ENCODE results near the gene MNX1.

Gene MNX1

DNA sequence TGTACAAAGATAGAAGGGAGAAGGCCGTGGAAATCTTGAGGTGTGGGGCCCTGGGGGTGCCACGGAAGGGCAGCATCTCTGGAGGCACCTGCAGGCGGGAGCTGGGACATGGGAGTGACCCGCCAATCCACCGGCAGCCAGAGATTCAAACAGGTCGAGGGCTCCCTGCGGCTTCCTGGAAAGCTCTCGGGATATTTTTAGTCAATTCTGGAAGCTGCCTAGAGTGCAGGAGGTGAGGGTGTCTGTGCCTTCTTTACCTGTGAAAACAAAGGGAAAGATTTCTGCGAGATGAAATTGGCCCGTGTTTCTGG, 16.6 kb downstream of the MNX1 start:
- no peak for TF ChIP-seq CTCF (conservative IDR thresholded peaks at IDR 0.05)
- no peak for TF ChIP-seq ZFX (IDR thresholded peaks at IDR 0.05)
- H3K27ac ChIP-seq: no peak overlapping the region

GRCh38 chr7:156993021-156993924, 17.2 kb downstream of the MNX1 start:
- H3K27ac ChIP-seq: no peak overlapping the region
- TF ChIP-seq ZFX (IDR thresholded peaks at IDR 0.05) (no peak), CTCF (conservative IDR thresholded peaks at IDR 0.05) (no peak)

DNA sequence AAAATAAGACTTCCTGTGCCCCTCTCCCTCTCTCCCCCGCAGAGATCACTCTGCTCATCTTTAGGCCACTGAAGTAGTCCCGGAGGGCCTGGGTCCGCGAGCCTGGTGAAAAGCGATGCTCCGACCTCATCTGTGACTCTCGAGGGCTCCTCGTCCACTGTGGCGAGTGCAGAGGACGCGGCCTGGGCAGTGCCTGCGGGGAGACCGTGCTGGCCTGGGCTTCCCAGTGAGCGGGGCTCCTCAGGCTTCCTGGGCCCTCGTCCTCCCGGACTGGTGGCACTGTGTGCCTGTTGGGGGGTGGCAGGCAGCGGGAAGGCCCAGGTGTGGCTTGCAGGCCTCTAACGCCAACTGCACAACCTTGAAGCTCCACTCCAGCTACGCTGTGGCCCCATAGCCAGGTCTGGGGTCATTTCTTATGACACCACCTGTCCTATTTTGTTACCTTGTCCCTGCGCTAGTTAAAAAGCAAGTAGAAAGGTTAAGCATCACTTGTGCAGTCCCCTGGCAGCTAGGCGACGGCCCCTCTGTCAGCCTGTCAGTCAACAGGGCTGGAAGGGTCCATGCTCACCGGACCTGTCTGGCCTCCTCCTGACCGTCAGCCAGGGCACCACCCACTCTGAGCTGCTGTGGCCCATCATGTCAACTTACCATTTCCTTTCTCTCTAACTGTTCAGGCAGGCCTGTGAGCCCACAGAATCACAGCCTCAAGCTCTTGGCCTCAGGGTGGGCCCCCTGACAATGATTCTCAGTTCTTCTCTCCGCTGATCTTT, 20.5 kb downstream of the MNX1 start:
- H3K27ac ChIP-seq: no peak overlapping the region
- no peak for TF ChIP-seq CTCF (conservative IDR thresholded peaks at IDR 0.05)
- TF ChIP-seq ZFX (IDR thresholded peaks at IDR 0.05): no peak

- no peak overlapping the region for H3K27ac ChIP-seq
- TF ChIP-seq ZFX (IDR thresholded peaks at IDR 0.05) (no peak), CTCF (conservative IDR thresholded peaks at IDR 0.05) (no peak)
These were observed 21.9 kb downstream of the MNX1 start for GRCh38 chr7:156988343-156989185.

GRCh38 chr7:156986378-156986777, 24.1 kb downstream of the MNX1 start:
- TF ChIP-seq ZFX (IDR thresholded peaks at IDR 0.05) (no peak), CTCF (conservative IDR thresholded peaks at IDR 0.05) (no peak)
- H3K27ac ChIP-seq: no peak overlapping the region

DNA sequence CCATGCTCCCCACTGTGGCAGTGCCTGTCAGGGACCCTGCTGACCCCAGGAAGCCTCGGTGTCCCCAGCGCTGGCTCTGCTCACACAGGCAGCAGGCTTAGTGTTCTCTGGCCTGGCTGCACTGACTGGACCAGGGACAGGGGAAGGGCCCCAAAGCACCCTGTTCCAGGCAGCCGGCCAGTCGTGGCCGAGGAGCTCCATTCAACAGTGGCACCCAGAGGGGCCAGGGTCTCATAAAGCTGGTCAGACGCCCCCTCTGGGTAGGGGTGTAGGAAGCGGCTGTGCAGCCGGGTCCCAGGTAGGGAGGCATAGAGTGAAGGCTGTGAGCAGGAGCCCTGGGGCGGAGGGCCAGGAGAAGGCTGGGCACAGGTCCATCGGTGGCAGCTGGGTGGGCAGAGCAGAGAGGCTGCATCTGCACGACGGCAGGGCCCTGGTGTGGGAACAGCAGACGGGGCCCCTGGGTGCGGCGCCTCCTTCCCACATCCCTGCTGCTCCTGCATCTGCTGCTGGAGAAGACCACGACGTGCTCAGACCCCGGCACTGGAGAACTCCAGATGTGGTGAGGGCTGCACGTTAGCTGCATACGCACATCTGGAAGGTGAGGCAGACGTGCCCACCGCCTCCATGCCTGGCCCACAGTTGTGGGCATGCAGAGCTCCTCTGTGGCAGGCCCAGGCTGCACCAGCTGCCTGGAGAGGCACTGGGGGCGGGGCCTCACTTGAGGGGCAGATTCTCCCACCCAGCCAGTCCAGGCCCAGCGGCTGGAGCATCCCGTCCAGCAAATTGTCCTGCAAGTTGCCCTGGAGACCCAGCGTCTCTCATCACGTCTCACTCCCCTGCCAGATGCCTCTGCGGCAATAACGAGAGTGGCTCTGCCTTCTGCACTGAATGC, 25.1 kb downstream of the MNX1 start:
- no peak for TF ChIP-seq CTCF (conservative IDR thresholded peaks at IDR 0.05)
- TF ChIP-seq ZFX (IDR thresholded peaks at IDR 0.05): no peak

More for the DNA sequence above, 25.1 kb downstream of the MNX1 start:
- no peak overlapping the region for H3K27ac ChIP-seq
